GM21447 (cell line): ENCODE results near the gene SPATA13.
"Not testable (repeated sequence)": the region's sequence is repeated elsewhere in the genome, so short reads cannot be mapped to it uniquely, and the experiment has no call there.

ENCODE experiments used
- ATAC-seq: cut with Tn5 transposase; IDR thresholded peaks from one replicate; pipeline ENCODE4 v1.9.1; 2021; ENCODE audit not compliant: unreplicated experiment

The SPATA13 gene

DNA sequence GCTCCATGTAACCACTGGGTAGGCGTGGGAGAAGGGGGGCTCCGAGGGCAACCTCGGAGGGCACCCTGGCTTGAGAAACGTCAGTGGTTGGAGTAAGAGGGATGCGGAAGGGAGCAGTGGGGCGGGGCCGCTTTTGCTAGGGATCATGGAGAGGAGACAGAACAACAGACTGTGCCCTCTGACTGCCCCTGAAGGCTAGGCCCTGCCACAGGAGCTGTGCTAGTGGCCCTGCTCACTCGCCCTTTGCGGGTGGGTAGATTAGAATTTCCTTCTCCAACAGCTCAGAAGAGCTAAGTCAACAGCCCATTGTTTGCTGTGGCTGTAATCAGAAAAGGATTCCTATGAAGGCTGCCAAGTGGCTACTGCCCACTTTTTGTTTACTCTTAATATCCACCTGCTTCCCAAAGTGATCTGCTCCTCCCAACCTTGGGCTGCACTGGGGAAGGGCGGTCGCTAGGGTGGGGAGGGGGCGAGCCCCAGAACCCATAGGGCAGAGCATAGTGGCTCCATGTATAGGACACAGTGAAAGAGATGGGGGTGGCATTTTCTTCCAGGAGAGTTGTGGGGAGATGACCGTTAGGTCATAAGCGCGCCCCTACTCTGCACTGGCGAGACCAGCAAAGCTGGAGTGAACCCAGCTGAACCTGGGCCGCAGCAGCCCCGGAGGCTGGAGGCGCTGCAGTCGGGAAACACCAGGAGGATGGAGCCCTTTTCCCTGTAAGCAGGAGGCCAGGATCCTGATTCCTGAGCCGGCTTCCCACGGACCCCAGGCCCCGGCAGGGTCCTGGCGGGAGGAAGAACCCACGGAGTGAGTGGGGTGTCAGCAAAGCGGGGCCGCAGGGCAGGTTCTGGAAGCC lies 146.9 kb downstream of the SPATA13 start:
- no peak for ATAC-seq

DNA sequence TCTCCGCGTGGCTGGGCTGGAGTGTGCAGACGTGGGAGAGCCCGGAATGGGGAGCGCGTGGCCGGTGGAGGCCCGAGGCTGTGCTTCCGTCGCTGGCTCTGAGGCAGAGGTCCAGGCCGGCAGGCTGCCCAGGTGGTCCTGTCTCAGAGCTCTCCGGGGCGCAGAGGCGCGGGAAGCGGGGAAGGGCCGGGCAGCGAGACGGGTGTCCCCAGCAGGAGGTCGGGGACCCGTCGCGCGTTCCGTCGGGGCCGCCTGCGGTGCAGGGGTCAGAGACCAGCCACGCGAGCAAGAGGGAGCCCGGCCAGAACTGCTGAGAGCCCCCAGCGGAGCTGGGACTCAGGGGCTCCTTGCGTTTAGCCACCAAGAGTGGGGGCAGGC lies 147.5 kb downstream of the SPATA13 start:
- ATAC-seq, result no peak

DNA sequence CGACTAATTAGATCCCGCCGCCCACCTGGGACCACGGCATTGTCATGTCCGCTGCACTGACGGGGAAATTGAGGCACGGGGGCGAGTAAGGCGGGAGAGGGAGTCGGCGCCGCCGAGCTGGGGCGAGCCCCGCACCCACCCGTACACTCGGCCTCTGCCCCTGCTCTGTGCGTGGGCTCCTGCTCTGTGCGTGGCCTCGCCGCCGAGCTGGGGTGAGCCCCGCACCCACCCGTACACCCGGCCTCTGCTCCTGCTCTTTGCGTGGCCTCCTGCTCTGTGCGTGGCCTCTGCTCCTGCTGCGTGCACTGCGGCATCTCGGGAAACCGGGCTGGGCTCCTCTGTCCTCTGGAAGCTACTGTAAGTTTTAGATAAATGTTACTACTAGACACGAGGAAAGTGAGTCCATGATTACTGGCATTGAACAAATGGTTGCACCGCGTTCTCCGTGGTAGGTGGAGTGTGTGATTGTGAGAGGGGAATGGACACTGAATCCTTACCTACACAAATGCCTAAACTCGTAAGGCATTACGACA lies 148.0 kb downstream of the SPATA13 start:
- ATAC-seq, result no peak

DNA sequence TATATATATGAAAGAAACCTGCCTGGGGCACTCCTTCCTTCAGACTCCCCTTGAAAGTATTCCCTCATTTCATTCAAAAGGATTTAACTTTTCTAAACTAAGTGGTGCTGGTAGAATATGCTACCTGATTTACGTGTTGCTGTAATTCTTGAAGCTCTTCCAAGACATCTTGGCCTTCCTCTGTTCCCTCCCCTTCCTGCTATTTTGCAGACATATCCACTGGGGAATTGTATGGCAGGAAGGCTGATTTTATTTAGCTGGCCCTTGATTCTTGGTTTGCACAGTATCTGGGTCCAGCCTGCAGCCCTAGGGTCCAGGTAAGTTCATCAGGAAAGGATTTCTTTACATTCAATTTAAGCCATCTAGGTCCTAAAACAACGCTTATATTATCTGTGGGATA lies 148.8 kb downstream of the SPATA13 start, which contains the start of gene C1QTNF9:
Gene C1QTNF9, plus strand, starts transcription at position 281 of the 400 bp plus-strand sequence. CDS start 6,424 bp downstream, outside the sequence.
- not testable (repeated sequence) for ATAC-seq

DNA sequence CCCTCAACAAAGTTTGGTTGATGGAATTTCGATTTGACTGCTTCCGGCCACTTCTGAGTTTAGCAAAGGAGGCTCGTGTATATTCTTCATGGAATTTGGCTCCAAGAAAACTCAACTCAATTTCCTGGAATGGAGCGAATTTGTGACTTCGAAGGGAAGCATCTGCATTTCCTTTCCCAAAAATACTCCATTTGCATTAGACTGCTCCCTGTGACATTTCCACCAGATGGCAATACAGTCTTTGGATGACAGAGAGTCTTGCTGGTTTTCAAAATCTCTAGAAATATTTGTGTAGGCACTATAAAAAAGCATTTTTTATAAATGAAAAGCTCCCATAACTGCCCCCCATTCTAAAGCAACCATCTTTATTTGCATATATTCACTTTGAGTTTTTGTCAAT lies 152.9 kb downstream of the SPATA13 start:
- ATAC-seq, result no peak

DNA sequence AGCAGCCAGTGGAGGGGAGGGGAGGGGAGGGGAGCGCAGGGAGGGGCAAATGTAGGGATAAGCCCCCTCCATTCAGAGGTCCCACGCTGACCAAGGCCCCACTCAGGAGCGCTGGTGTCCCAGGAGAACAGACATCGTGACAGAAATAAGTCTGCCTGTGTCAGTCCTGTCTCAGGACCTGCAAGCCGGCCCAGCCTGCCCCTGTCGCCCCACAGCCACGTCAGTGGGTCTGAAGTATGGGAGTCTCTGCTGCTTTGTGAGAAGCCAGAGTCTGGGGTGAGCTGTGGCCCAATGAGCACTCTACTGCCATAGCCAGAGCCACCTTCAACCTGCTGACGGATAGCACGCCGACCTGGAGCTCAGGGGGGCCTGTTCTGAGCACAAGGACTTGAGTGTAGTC lies 157.3 kb downstream of the SPATA13 start:
- not testable (repeated sequence) for ATAC-seq

DNA sequence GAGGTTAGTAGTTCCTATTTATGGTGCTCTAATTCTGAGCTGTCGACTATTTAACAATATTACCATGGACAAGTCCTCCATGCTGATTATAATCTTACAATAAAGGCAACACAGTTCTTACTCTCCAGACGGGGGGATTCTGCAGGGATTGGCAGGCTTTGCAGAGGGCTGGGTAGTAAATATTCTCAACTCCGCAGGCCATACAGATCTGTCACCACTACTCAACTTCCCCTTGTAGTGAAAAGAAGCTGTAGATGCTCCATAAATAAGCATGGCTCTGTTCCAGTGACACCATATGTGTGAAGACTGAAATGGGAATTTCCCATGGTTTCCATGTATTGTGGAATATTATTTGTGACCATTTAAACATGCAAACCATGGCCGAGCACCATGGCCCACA lies 158.4 kb downstream of the SPATA13 start:
- ATAC-seq, result not testable (repeated sequence)

DNA sequence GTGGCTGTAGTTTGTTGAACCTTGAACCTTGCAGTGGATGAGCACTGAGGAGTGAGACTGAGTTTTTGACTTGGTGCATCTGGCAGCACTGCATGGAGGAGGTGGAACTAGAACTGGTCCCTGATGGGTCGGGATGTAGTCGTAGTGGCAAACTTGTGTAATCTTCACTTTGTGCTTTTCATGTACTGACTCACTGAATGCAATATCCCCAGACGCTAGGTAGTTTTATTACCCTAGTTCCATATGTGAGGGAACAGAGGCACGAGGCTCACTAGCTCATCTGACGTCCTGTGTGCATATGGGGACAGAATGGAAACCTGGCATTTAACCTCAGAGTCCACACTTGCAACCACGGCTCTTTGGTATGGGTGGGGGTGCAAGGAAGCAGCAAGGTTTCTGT lies 159.1 kb downstream of the SPATA13 start:
- not testable (repeated sequence) for ATAC-seq

DNA sequence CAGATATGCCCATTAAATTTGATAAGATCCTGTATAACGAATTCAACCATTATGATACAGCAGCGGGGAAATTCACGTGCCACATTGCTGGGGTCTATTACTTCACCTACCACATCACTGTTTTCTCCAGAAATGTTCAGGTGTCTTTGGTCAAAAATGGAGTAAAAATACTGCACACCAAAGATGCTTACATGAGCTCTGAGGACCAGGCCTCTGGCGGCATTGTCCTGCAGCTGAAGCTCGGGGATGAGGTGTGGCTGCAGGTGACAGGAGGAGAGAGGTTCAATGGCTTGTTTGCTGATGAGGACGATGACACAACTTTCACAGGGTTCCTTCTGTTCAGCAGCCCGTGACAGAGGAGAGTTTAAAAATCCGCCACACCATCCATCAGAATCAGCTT lies 160.9 kb downstream of the SPATA13 start:
- ATAC-seq, result not testable (repeated sequence)

DNA sequence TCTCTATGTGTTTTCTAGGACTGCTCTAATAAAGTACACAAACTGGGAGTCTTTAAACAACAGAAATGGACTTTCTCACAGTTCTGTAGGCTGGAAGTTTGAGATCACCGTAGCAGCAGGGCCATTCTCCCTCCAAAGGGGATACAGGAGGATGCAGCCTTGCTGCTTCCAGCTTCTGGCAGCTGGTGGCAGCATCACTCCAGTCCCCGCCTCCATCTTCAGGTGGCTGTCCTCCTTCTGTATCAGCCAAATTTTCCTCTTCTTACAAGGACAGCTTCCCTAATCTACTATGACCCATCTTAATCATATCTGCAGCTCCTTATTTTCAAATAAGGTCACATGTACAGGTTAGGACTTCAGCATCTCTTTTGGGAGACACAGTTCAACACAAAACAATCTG lies 161.9 kb downstream of the SPATA13 start:
- not testable (repeated sequence) for ATAC-seq

DNA sequence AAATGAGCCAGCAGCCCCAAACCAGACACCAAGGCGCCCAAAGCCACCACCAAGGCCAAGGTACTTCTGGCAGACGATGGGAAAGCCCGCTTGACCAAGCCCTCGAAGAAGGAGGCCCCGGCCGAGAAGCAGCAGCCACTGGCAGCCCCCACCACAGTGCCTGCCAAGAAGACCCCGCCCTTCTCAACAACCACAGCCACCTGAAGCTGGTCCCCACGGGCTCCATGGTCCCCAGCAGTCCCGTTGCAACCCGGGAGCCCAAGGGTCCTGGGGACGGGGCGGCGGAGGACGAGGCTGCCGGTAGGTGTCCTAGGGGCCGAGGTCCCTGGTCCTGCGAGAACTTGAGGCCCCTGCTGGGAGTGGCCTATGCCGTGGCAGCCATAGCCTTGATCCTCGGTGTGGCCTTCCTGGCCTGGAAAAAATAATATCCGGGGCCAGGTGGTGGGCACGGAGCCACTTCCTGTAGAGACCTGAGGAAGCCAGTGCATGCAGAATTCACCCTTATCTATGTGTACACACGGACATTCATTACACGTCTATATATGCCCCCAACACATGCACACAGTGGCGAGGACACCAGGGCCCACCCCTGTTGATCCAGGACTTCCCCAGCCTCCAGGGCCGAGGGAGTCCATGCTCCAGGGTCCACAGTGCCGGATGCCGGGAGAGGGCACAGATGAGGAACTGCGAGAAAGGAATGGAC lies 162.7 kb downstream of the SPATA13 start:
- ATAC-seq, result no peak

DNA sequence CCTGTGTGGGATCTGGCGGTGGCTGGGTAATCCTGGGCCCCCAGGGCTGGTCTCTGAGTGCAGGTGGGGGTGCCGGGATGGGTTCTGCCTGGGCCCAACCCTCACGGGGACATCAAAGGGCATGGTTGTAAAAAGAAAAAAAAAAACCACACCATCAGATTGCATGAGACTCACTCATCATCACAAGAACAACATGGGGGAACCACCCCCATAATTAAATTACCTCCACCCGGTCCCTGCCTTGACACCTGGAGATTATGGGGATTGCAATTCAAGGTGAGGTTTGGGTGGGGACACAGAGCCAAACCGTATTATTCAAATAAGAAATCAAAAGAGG lies 163.2 kb downstream of the SPATA13 start:
- no peak for ATAC-seq

DNA sequence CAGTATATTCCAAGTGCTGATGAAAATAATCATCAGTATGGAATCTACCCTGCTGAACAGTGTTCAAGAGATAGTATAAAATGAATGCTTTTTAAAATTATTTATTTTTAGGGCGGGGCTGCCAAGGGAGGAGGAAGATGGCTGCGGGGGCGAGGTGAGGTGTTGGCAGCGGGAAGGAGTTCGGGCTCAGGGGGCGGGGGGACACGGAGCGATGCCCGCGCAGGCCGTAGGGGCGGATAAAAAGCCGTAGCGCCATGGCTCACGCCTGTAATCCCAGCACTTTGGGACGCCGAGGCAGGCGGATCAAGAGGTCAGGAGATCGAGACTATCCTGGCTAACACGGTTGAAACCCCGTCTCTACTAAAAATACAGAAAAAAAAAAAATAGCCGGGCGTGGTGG lies 167.1 kb downstream of the SPATA13 start:
- ATAC-seq, result not testable (repeated sequence)

DNA sequence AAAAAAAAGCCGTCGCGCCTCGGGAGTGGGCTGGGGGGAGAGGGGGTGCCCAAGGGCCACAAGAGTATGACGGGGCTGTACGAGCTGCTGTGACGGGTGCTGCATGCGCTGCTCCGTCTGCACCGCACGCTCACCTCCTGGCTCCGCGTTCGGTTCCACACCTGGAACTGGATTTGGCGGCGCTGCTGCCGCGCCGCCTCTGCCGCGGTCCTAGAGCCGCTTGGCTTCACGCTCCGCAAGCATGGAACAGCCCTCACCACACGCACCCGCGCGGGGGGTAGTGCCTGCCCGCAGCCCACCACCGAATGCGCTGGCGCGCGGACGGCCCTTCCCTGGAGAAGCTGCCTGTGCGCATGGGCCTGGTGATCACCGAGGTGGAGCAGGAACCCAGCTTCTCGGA lies 167.6 kb downstream of the SPATA13 start:
- ATAC-seq, result no peak

DNA sequence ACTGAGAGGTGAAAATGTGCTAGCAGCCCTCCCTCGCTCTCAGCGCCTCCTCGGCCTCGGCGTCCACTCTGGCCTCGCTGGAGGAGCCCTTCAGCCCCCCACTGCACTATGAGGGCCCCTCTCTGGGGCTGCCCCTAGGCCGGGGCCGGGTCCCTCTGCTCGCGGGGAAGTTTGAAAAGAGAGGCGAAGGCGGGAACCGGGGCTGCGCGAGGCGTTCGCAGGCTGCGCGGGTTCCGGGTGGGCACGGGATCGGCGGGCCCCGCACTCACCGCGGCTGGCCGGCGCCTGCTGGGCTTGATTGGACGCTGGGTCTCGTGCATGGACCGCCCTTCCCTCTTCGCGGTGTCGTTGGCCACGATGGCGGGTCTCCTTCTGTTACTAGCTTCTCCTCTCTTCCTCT lies 178.2 kb downstream of the SPATA13 start:
- ATAC-seq, result no peak

DNA sequence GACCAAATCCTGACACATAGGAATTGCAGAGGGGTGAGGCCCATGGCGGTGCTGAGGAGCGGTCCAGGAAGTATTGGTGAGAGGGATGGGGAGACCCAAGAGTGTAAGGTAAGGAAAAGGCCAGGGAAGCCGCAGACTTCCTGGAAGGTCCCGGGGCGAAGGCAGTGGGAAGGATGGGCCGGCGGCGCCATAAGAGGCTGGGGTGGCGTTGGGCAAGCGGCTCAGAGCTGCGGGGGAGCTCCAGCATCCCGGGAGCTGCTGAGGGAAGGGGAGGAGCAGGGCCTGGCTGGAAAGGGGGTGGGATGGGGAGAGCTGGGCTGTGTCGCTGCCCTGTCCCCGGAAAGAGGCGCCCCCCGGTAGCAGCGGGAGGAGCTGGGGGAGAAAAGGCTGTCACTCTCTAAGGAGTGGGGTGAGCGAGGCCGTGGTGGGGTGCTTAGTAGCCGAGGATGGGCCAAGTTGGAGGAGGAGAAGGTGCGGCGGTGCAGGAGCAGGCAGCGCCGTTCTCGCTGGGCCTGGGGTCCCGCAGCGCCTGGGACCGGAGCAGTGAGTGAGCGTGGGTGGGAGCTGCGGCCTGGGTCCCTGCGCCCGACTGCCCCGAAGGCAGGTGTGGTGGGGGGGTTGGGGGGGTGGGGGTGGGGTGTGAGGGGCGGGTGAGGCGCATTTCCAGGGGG lies 179.6 kb downstream of the SPATA13 start:
- no peak for ATAC-seq

DNA sequence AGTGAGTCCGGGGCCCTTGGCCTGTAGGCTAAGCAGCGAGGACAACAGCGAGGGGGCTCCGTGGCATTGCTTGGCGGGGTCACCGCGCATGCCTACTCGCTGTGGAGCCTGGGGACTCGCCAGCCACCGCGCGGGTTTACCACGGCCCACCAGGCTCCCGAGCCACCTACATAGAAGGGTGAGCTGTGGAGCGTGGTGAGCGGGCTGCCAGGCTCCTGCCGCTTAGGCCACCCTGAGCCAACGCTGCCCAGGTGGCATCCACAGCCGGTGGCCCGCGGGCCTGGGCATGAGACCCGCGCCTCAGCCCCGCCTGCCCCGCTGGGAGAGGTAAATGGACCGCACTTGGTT lies 180.1 kb downstream of the SPATA13 start:
- ATAC-seq, result no peak

DNA sequence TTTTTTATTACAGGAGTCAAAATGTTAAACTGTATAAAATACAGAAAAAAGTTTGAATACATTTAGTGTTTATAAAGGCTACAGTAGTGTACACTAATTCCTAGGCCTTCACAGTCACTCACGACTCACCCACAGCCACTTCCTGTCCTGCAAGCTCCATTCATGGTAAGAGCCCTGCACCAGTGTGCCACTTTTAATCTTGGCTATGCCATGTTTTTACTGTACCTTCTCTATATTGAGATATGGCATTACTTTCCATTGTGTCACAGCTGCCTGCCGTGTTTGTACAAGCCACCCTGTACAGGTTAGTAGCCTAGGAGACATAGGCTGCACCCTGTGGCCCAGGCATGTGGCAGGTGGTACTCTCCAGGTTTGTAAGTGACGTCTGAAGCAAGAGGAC lies 180.9 kb downstream of the SPATA13 start:
- no peak for ATAC-seq

DNA sequence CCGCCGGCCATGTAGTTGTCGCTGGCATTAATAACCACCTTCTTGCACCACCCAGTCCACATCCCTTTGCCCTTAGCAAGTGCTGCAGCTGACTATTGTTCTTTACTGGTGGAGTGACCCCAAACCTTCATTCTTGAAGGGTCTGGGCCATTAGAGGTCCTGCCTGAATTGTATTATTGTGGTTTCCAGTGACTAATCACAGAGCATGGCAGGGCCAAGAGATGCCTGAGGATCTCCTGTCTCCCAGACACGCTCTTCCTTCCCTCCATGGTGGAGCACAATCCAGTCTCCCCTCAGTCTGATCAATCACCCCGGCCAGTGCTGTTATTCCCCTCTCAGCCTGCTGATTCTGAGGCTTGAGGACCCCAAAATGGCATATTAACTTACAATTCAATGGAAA lies 187.9 kb downstream of the SPATA13 start:
- no peak for ATAC-seq

DNA sequence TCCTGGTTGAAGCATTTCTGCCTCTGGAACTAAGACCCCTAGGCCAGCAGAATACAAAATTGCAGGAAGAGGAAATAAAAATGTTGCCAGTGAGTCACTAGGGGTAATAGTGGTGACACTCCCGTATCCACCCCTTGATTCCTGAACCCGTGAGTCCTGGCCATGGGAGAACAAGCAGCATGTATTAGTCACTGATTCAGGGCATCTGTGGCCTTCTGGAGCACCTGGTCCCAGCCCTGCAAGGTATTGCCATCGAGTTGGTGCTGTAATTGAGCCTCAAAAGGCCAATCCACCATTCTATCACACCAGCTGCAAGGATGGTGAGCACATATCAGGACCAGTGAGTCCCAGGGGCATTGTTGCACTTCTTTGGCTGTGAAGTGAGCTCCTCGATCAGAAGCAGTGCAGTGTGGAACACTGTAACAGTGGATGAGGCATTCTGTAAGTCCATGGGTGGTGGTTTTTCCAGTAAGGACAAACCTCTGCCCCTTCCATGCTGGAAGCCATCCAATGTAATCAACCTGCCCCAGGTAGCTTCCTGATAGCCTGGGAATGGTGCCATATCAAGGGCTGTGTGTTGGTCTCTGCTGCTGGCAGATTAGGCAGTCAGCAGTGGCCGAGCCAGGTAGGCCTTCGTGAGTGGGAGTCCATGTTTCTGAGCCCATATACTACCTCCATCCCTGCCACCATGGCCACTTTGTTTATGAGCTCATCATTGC lies 188.4 kb downstream of the SPATA13 start:
- no peak for ATAC-seq
